HG02642 (cell line): ENCODE measurements around the gene KRTAP5-4.
"Not testable (repeated sequence)": the region's sequence is repeated elsewhere in the genome, so short reads cannot be mapped to it uniquely, and the experiment has no call there.

Experiments
- ATAC-seq: cut with Tn5 transposase; IDR thresholded peaks from one replicate; pipeline ENCODE4 v1.9.1; 2021; ENCODE audit warnings: mild to moderate bottlenecking; ENCODE audit not compliant: unreplicated experiment, poor library complexity

Gene KRTAP5-4

DNA sequence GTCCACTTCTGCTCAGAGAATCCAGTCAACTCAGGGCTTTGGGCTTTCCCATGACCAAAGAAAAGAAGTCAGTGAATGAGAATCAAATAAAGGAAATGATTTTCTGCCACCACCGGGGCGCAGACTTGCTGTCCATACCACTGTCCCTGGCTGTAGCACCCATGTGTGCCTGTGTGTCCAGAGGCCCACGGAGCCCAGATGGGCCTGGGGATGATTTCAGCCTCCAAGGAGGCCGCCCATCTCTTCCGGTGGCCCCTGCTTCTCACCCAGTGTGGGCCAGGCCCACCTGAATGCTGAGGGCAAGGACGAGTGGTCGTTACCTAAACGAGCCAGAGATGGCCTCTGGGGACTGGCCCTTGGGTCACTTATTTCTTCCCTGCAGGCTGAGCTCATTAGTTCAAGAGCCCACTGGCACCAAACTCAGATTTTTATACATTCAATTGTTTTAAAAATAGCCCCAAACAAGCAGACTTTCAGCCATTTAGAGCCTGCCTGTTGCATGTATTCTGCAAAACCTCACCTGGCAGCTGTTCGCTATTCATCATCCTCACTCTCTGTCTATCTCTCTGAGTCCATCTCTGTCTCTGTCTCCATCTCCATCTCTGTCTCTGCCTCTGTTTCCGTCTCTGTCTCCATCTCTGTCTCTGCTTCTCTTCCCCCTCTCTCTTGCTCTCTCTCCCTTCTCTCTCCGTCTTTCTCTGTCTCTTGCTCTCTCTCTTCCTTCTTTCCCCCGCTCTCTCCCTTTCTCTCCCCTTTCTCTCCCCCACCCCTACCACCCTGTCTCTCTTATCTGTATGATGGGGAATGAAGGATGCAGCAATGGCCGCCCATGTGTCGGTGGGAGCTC is 31.8 kb upstream of the KRTAP5-4 start:
- ATAC-seq = no peak

DNA sequence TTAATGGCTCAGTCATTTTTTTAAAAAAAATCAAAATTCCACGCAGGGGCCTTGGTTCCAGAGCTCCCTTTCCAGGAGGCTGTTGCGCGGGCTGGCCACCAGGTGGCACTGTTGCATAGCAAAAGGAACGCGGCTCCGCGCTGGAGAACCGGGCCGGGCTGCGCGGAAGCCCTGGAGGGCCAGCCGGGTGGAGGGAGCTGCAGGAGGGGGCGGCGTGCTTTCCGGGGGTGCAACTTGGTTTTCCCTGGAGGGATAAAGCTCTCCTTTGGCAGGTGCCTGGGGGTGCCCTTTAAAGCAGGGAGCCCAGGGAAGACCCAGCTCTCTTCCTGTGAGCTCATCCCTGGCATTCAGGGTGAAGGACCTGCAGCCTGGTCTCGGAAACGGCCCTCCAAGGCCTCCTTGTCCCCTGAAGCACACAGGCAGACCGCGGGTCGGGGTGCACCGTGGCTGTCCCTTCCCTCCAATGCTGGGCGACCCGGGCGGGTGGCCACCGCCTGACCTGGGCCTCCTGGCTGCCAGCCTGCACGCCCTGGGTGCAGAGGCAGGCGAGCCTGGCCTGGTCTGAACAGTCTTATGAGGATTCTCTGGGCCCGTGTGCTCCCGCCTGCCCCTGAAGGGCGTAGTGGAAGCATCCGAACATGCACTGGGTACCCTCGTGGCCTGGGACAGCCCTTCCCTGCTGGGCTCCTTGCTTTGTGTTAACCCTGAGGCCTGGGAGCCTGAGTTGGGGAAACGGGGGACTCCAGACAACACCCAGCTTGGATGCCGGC is 31.0 kb upstream of the KRTAP5-4 start:
- ATAC-seq = no peak

DNA sequence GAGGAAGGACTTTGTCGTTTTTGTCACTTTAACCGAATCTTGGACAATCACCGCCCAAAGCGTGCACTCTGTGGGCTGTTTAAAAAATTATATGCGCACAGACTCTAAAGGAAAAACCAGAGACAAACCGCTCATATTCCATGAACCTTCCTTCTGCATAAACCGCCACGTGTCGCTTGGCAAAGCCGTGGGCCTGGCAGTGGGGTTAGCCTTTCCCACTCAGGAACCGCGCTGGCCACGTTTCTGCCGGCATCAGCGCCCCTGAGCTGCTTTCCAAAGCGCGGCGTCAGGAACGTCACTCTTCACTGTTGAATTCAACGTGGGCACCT is 30.5 kb upstream of the KRTAP5-4 start:
- no peak for ATAC-seq

DNA sequence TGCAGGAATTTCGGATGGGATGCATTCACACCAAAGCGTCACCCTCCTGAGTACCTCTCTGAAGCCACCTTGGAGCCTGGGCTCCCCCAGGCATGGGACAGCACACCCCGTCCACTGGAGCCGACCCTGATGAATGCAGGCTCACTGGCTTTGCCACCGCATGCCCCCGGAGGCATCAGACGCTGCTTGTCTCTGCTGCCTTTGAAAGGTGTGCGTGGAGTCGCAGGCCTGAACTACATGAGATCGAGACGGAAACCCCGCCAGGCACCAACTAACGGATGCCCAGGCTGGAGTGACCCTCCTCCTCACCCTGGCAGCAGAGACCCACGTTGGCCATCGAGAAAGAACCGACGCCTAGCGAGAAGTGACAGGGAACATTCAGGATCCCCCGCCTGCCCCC is 30.1 kb upstream of the KRTAP5-4 start:
- no peak for ATAC-seq

DNA sequence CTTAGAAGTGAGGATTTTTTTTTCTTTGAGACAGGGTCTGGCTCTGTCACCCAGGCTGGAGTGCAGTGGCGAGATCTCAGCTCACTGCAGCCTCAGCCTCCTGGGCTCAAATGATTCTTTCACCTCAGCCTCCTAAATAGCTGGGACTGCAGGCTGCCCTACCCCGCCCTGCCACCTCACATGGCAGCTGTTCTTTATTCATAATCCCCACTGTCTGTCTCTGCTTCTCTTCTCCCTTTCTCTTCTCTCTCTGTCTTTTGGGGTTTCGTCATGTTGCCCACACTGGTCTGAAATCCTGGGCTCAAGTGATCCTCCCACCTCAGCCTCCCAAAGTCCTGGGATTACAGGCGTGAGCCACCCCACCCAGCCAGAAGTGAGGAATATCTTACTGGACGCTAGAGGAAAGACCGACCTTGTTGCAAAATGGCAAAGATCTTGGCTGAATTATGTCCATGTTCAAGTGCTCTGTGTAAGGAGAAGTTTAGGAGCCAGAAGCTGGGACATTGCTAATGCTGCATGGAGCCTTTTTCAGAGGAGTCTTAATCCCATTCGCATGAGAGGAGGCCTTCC is 29.6 kb upstream of the KRTAP5-4 start:
- no peak for ATAC-seq

DNA sequence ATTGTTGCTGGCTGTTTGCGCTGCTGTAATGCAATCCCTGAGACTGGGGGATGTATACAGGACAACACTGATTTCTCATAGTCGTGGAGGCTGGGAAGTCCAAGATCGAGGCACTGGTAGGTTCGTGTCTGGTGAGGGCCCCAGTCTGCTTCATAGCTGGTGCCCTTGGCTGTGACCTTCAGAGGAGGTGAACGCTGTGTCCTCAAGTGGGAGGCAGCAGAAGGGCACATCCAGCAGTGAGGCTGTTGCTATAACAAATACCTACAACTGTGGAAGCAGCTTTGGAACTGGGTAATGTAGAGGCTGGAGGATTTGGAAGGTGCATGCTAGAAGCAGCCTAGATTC is 29.0 kb upstream of the KRTAP5-4 start:
- ATAC-seq = no peak

DNA sequence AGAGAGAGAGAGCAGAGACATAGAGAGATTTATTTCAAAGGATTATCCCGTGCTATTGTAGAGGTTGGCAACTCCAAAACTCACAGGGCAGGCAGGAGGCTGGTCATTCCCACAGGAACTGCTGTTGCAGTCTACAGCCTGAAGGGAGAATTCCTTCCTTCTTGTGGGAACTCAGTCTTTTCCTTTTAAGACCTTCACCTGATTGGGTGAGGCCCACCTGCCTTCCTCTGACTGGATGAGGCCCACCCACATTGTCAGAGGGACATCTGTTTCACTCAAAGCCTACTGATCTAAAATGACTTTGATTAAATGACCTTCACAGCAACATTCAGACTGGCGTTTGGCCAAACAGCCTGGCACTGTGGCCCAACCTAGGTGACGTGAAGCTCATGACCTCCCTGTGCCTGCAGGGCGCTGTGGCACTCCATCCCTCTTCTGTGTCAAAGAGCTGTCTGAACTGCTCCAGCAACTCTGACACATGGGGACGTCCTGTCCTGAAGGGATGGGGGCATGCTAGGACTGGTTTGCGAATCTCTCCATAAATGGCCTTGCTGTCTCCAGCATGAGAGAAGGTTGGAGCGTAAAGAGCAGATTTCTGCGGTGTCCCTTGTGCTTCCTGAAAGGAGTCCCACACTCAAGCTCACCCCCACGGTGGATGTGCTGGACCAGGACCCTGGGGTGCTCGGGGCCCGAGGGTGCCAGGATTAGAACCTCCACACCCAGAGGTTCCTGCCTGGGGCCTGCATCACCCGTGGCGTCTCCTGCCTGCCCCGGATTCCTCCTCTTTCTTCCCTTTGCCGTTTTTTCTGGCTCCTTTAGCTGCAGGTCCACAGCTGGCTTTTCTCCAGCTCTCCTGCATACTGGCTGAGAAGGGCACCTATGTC is 28.3 kb upstream of the KRTAP5-4 start:
- no peak for ATAC-seq

DNA sequence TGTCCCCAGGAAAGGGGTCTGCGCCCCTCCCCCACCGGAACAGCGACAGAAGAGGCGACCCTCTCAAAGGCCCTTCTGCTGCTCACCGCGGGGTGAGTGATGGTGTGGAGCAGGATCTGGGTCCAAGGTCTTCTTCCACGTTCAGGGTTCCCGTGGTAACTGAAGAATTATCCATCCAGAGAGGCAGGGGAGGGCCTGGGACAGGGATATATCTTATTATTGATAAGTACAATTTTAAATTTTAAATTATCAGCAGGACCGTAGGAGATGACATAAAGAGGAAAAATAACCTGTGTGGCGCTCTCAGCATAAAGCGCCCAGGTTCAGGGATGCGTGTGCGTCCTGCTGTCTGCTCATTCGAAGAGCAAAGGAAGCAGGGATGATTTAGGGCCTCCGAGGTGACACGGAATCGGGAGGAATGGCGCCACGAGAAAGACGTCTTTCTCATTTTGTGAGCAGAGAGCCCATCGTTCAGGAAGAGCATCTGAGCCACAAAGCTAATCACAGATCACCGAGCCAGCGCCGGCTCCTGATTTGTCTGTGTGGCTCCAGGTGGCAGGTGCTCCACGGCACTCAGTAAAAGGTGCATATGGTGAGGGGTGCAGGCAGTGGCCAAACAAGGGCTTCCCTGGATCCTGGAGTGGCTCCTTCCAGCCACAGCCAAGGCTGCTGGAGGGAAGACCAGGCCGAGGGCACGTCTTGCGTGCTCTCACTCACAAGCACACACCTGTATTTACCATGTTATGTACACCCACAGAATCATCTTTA is 26.9 kb upstream of the KRTAP5-4 start:
- no peak for ATAC-seq

DNA sequence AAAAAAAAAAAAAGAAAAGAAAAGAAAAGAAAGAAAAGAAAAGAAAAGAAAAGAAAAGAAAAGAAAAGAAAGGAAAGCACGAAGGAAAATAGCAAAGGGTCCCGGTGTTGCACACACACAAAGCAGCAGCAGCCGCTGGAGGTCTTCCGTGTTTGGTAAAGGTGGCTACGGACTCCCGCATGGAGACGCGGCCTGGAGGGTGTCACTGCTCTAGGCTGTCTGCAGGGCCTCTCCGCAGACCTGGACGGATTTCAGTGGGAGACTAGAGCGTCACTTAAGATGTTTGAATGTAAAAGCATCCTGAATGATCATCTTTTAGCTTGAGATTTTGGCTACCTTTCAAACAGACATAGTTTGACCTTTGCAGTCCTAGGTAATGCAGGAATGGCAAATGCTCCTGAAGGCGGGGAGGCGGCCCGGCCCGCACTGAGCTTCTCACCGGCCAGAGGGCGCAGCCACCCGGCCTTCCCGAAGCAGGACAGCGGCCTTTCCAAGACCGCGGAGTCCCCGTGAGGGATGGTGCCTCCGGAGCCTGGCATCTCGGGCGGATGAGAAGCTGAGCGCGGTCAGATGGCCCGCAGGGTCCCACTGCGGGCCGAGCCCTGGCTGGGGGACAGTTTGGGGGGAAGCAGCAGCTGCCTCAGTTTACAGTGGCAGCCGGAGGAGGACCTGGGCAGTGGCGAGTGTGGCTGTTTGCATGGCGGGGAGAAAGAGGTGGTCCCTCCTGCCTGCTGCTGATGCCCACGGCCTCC is 26.1 kb upstream of the KRTAP5-4 start:
- no peak for ATAC-seq

DNA sequence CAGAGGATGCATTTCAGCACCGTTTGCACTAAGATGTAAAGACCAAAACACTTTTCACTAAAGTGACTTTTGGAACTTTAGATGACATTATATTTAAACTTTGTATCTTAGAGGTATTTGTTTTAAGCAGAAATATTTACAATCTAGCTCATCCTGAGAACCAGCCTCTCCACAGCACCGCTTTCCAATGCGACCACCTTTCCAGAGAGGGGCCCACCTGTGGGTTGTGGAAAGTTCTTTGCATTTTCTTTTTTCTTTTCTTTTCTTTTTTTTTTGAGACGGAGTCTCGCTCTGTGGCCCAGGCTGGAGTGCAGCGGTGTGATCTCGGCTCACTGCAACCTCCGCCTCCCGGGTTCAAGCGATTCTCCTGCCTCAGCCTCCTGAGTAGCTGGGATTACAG is 24.6 kb upstream of the KRTAP5-4 start:
- ATAC-seq = not testable (repeated sequence)

DNA sequence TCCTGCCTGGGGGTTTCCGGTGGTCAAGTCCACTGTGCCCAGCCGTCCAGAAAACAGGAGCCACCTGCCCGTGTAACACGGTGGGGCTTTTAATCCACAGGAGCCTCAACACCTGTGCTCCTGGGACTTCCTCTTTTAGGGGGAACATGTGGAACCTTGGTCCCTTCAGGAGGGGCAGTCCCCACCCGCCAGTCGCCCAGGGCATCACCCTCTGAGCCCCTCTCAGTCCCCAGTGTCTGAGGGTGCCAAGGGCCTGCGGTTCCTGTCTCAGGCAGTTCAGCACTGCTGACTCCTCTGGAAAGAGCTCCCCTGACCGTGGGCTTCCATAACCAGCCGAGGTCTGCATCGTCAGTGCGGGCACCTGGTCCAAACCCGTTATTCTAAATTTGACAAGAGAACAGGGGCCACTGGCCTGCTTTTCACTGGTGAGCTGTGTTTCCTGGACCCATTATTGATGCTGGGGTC is 23.5 kb upstream of the KRTAP5-4 start:
- ATAC-seq = no peak

DNA sequence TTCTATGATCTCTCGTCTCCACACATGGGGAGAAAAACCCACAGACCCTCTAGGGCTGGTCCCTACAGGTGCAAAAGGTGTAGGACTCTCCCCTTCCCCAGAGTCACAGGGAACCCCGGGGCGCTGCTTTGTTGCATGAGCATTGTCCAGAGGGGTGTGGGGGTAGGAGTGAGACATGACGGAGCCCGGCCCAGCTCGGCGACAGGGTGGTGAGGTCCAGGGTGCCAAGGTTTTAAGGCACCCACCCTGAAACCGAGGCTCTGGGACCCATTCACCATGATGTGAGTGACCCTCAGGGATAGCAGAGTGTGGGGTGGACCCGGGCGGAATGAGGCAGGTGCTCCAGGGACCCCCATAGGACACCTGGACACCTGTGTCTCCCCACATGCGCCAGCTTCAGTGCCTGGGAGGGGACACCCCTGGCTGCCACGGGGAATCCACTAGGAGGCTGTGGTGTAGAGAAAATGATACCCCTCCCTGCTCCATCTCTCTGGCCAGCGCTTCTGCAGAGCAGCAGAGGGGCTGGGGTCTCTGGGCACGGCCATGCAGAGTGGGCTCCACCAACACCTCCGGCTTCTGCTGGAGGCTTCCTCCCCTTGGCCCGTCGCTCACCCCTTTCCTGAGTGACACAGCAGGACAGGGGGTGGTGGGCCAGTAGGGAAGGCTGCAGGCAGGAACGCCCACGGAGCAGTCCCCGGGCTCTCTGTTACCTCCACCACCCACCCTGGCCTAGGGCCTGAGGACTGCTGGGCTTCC is 22.8 kb upstream of the KRTAP5-4 start:
- no peak for ATAC-seq

DNA sequence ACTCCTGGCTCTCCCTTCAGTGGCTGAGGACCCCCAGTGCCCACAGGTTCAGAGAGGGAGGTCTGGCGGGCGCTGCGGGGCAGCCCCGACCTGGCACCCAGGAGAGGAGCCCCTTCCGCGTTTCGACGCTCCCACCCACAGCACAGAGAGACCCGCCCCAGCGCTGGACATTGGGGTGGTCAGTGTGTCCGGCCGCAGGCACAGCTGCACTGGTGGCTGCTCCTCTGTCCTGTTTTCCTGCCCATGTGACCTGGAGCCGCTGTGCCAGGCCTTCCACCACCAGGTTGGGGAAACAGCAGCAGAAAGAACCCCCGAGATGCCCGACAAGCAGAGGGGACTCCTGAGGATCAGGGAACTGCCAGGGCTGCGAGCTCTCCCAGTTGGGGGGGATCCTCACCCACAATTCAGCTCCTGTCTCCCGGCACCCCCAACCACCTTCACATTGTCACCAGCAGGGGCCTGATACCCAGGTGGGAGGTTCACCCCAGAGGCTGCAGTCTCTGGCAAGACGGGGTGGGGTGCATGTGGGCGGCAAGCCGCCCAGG is 21.3 kb upstream of the KRTAP5-4 start:
- ATAC-seq = no peak

DNA sequence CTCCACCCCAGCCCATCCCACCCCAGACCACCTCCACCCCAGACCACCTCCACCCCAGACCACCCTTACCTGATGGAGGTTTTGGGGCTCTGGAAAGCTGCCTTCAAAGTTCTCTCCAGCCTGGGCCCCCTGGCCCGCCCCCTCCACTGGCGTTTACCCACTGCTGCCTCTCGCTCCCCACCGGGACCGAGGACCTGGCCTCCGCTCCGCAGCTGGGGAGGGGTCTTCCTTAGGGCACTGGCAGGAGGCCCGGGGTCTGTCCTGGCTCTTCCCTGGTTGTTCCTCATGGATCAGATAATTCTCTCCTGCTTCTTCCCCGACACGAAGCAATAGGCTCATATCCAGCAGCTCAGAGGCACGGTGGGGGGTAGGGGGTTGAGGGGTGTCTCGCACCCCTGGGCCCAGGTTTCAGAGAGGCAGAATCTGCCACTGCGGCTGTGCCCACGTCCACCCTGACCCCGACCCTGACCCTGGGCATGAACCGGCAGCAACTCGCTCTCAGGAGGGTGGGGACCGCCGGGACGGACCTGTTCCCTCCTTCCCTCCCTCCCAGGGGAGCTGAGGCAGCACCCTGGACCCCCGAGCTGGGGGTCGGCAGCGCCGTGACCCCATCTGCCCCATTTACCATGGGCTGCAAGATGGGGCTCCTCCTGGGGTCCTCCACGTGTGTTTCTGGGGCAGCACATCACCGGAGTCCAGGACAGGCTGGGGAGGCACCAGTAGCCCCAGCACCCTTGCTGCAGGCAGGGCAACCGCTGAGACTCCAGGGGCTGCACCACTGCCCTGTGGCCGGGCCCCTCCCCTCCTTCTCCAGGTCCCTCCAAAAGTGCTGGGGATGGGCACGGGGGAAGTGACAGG is 20.6 kb upstream of the KRTAP5-4 start:
- ATAC-seq = no peak

DNA sequence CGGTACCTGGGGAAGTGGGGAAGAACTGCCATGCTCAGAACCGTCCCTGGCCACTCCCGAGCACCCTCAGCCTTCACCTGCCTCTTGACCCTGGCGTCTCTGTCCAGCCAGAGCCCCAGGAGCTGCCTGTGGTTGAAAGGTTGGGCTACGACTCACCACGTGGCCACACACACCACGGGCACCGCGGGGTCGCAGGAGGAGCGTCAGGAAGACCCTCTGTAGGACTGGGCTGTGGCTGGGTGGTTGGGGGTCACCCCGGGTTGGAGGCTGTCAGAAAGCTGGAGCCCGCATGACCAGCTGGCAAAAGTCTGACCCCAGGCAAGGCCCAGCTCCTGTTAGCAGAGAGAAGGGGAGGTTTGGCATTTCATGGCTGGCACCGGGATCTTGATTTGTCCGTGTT is 19.2 kb upstream of the KRTAP5-4 start:
- no peak for ATAC-seq

DNA sequence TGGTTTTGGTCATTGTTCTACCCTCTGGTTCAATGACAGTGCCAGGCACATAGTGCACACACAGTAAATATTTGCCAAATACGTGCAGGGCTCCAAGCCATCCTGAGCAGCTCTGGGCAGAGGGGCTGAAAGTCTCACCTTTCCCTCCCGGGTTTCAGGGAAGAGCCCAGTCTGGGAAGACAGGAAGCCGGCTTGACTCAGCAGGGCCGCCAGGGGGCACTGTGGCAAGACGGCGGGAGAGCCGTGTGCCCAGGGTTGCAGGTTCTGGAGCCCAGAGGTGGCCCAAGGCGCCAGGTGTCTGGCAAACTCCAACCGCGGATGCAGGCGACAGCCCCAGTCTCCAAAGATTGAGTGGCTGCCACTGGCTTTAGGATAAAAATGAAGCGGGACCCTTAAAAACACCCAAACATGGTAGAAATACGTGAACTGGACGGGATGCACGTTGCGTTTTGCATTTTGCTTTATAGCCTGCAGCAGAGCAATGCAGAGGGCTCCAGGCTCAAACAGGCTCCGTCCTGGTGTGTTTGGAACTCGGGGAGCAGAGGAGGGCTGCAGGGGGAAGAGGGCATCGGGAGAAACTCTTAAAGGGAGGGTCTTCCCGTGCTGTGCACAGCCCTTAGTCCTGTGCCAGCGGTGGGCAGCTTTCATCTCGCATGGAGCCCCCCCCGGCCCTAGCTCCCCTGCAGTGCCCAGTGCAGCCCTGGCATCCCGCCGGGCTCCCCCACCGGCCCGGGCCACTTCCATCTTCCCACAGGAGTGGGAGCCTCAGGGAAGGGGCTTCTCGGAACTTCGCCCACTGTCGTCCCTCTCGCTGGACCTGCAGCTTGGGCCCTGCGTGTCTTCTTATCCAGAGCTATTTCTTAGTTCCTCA is 18.4 kb upstream of the KRTAP5-4 start:
- no peak for ATAC-seq
